Mesodermal cell (in vitro differentiated cells): Measurements from ENCODE around the gene SERINC2.
"Not testable (repeated sequence)": the region's sequence is repeated elsewhere in the genome, so short reads cannot be mapped to it uniquely, and the experiment has no call there.

Experiments
- H3K27ac ChIP-seq: 2 replicates; pipeline ENCODE4 v1.7.0; 2013; ENCODE audit warnings: mild to moderate bottlenecking, low read depth, low read length, moderate library complexity; ENCODE audit not compliant: severe bottlenecking
- H3K36me3 ChIP-seq: 2 replicates; pipeline ENCODE4 v1.7.1; 2013; ENCODE audit warnings: mild to moderate bottlenecking, low read length, moderate library complexity; ENCODE audit not compliant: control insufficient read depth, insufficient read depth
- H3K4me1 ChIP-seq: one replicate; pipeline ENCODE4 v1.7.1; 2013; ENCODE audit warnings: mild to moderate bottlenecking, low read length; ENCODE audit not compliant: insufficient read depth, control insufficient read depth, poor library complexity, severe bottlenecking
- H3K4me3 ChIP-seq: 2 replicates; pipeline ENCODE4 v1.7.0; 2013; ENCODE audit warnings: low read length, control low read depth, mild to moderate bottlenecking; ENCODE audit not compliant: insufficient read depth, poor library complexity, severe bottlenecking; ENCODE audit errors: extremely low read depth
- H3K9me3 ChIP-seq: 2 replicates; pipeline ENCODE4 v1.7.1; 2013; ENCODE audit warnings: mild to moderate bottlenecking, low read length, moderate library complexity; ENCODE audit not compliant: control insufficient read depth
- WGBS, 2 experiments: methylation state at CpG; one replicate each; pipeline ENCODE4 v1.1.5; 2013; ENCODE audit warnings: missing lambda C conversion rate in 2 of 2; ENCODE audit not compliant: insufficient coverage in 2 of 2; 5-methylcytosine and 5-hydroxymethylcytosine counted together

The SERINC2 gene

GRCh38 chr1:31473508-31473907 lies 60.5 kb downstream of the SERINC2 start:
- H3K4me1 ChIP-seq, H3K36me3 ChIP-seq, H3K27ac ChIP-seq, H3K4me3 ChIP-seq, H3K9me3 ChIP-seq: not testable (repeated sequence)

GRCh38 chr1:31474567-31474966 lies 61.6 kb downstream of the SERINC2 start:
- H3K36me3 ChIP-seq, H3K9me3 ChIP-seq, H3K4me1 ChIP-seq, H3K4me3 ChIP-seq, H3K27ac ChIP-seq: not testable (repeated sequence)
- 83 to 93% methylated on average over 6 of the region's 7 CpGs for WGBS, 2 experiments

GRCh38 chr1:31476891-31477846 lies 64.2 kb downstream of the SERINC2 start:
- Histone ChIP-seq H3K4me3 (no peak overlapping the region), H3K27ac (no peak overlapping the region)
- WGBS, 2 experiments, result 76 to 77% methylated on average over 8 to 9 of the region's 10 CpGs

GRCh38 chr1:31478167-31478566 lies 65.2 kb downstream of the SERINC2 start:
- WGBS, 2 experiments, result 93 to 95% methylated on average over 2 of the region's 2 CpGs
- Histone ChIP-seq H3K9me3 (no peaks in the 10 kb centered on the region), H3K36me3 (no peaks in the 10 kb centered on the region), H3K4me1 (peaks cover 4% of the 10 kb centered on the region), H3K4me3 (no peak overlapping the region), H3K27ac (no peak overlapping the region)

More at GRCh38 chr1:31476891-31477846, 64.2 kb downstream of the SERINC2 start:
- peaks cover 4% of the 10 kb centered on the region for H3K4me1 ChIP-seq
- no peaks in the 10 kb centered on the region for H3K36me3 ChIP-seq
- H3K9me3 ChIP-seq, result no peaks in the 10 kb centered on the region

- Histone ChIP-seq H3K36me3 (no peaks in the 10 kb centered on the region), H3K27ac (no peak overlapping the region), H3K4me1 (peaks cover 4% of the 10 kb centered on the region), H3K4me3 (no peak overlapping the region), H3K9me3 (no peaks in the 10 kb centered on the region)
- WGBS, 2 experiments, result no CpG with 5 or more reads among the region's 2 CpGs
These were observed 66.8 kb downstream of the SERINC2 start for GRCh38 chr1:31479811-31480210.

- 44% methylated on average over 2 of the region's 4 CpGs; no CpG with 5 or more reads in 1 of the 2 experiments for WGBS, 2 experiments
- H3K36me3 ChIP-seq, H3K4me1 ChIP-seq, H3K4me3 ChIP-seq, H3K9me3 ChIP-seq, H3K27ac ChIP-seq: not testable (repeated sequence)
These were observed 67.4 kb downstream of the SERINC2 start for GRCh38 chr1:31480426-31480825.

- no peak overlapping the region for H3K4me3 ChIP-seq
- no peaks in the 10 kb centered on the region for H3K9me3 ChIP-seq
- no peaks in the 10 kb centered on the region for H3K36me3 ChIP-seq
- peaks cover 4% of the 10 kb centered on the region for H3K4me1 ChIP-seq
- WGBS, 2 experiments, result 96 to 100% methylated on average over 3 of the region's 6 CpGs
- H3K27ac ChIP-seq, result no peak overlapping the region
These were observed 69.5 kb downstream of the SERINC2 start for GRCh38 chr1:31482482-31483011.

GRCh38 chr1:31483012-31483946 lies 70.3 kb downstream of the SERINC2 start:
- H3K27ac ChIP-seq, result no peak overlapping the region
- 95 to 97% methylated on average over 6 to 8 of the region's 13 CpGs for WGBS, 2 experiments
- no peaks in the 10 kb centered on the region for H3K36me3 ChIP-seq
- H3K4me3 ChIP-seq, result no peak overlapping the region
- no peaks in the 10 kb centered on the region for H3K9me3 ChIP-seq
- no peaks in the 10 kb centered on the region for H3K4me1 ChIP-seq
